Fibroblast of upper back skin (primary cell): Measurements from ENCODE around the gene NPAS1.
"Not testable (repeated sequence)": the region's sequence is repeated elsewhere in the genome, so short reads cannot be mapped to it uniquely, and the experiment has no call there.

Source experiments
- DNase-seq: peaks from one replicate; pipeline ENCODE4 v3.0.0-alpha.2; 2013

The NPAS1 gene

DNA sequence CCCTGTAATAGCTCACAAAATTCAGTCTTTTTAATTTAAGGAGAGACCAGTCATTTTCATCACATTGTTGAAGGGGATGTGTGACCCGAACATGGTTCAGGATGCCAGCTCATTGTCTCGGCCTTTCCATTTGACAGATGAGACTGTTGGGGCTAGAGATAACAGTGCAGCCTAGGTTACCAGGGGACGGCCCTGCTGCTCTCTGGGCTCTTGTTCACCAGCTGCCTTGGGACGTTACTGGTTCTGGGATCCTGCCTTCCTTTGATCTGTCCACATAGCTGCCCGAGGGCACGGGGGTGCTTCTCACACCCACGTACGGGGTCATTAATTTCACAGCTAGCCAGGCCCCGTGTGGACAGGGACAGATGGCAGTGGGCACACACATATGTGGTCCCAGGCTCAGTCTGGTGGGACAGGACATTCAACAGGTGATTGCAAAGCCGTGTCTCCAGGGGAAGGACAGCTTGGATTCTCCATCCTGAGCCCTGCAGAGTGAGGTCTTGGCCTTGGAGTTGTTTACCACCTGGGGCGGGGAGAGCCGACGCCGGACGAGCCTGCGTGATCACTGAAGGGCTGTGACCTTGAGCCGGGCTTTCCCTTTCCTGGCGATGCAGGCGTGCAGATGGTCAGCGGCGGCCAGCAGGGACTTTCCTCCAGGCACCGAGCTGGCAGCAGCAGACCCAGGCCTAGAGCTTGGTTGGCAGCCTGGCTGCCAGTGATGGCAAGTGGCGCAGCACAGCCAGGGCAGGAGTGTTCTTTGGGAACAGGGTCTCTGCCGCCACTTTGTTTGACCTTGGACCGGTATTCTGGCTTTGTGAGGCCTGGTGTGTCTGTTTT, 26.7 kb upstream of the NPAS1 start:
- no peak for DNase-seq

DNA sequence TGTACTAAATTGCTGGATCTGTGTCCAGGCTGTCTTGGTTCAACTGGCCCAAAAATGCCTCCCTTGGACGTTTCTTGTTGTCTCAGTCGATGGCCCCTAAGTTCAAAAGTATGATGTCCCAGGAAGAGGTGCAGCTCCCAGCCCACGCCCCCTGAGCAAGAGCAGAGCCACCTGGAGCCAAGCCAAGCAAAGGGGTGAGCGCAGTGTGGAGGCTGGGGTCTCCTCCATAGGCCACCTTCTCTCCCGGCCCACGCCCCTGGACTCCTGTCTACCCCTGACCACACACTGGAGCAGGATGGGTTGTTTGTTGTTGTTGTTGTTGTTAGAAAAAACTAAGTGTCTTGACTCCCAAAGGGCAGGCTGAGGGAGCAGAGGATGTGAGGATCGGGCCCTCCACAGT, 26.0 kb upstream of the NPAS1 start:
- no peak for DNase-seq

DNA sequence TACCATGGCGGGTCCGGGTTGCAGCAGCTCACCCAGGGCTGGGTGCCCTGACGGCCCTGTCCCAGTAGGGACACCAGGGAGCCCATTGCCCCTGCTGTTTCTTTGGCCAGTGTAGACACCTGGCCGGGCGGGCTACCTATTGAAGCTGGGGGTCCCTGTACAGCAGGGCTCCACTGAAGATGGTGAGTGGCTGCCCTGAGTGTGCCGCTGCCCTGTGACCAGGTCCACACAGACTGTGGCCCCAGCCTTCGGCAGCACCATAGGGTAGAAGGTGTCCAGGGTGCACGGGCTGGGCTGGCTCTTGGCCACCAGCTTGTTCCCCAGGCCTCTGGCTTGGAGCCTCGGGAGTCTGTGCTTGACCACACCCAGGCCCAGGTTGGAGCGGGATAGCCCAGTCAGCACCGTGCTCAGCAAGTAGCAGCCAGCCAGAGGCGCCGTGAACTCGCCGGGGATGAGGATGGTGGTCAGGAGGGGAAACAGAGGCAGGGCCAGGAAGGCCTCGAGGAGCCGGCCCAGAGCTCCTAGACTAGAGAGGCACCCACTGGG, 25.4 kb upstream of the NPAS1 start:
- no peak for DNase-seq

DNA sequence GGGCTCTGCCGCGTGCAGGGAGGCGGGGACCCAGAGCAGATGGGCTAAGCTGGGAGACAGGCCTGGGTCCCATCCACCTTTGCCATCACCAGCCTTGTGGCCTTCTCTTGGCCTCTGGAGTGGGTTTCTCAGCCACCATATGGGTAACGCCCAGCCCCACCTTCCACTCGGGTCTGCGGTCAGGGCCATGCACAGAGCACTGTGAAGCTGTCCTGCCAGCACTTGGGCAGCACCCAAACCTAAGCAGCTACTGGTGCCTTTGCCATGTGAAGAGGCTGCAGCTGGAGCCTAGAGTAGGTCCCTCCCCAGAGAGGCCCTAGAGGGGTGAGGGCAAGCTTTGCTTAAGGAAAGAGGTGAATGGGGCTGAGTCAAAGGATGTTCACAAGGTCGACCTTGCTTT, 24.1 kb upstream of the NPAS1 start:
- DNase-seq: no peak

DNA sequence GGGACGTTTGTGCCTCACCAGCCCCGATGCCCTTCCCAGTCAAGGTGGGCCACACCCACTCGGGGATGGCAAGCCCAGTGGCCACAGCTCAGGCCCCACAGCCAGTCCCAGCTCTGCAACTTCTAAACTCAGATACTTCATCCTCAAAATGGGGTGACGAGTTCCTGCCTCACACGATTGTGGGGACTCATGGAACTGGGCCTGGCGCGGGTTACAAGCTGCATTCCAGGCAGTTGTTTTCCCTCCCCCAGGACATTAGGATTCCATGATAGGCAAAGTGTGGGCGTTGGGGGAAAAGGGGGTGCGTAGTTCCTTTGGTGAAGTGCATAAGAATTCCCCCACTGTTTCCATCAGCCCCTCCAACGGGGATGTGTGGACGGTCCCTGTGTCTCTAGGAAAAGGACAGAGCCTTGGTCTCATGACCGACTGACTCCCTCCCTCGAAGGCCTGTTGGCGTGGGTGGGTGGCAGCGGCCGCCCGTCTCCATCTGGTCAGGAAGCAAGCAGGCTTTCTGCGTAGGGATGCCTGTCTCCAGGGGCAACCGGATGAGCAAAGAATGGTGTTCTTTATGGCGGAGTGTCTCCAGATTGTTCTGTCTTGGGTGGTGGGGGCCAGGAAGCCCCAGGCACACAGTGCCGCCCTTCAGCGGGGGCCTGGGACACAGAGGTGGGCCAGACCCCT, 21.1 kb upstream of the NPAS1 start:
- no peak for DNase-seq

DNA sequence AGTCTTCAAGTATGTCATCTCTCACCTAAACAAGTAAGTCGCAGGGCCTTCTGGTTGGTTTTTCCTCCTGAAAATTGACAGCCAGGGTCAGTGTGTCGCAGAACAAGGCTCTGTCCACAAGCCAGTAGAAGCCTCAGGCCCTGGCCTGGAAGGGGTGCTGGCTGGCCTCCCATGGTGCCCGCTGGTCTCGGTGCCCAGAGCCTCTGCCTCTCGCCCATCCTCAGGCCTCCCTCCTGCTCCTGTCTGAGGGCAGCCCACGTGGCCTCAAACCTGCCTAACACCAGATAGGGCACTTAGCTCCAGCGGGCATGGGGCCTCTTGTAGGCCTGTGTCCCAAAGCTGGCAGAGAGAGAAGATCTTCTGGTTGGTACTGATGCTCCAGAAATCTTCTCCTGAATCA, 20.3 kb upstream of the NPAS1 start:
- DNase-seq: no peak

DNA sequence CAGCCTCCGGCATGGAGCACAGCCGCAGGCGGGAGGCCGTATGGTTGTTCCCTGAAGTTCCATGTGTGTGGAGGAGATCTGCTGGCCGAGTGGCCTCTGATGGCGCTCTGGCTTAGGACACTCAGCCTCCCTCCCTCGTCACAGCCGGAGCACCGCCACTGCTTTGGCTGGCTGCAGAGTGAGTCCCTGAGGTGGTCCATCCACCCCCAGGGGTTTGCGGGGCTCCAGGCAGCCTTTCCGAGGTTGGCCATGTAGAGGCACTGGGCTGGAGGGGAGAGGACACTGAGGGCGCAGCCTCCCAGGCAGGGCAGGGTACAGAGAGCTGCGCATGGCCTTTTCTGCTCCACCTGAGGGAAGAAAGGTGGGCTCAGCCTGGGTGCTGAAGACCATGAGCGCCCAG, 19.8 kb upstream of the NPAS1 start:
- no peak for DNase-seq

DNA sequence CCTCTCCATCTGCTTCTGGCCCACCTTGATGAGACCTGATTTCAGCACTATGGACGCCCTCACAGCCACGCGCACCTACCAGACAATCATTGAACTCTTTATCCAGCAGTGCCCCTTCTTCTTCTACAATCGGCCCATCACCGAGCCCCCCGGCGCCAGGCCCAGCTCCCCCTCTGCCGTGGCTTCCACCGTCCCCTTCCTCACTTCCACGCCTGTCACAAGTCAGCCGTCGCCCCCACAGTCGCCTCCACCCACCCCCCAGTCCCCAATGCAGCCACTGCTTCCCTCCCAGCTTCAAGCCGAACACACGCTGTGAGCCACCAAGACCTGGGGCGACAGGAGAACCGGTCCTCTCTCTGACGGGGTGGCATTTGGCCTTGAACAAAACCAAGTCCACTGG, 19.3 kb upstream of the NPAS1 start:
- DNase-seq: no peak

DNA sequence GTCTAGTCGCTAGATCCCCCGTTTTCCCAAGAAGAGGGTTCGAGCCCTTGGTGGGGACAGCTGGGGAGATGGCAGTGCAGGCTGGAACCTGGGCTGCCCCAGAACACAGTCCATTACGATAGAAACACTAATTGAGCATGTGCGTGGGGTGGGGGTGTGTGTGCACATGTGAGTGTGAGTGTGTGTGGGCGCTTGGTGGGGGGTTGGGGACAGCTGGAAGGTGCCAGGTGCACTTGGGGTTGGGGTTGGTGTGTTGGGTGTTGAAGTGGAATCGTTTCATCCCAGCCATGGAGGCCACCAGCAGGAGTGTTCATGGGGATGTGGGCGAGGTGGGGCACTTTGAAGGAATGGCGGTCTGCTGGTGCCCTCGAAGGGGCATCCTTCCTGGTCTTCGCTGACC, 18.1 kb upstream of the NPAS1 start:
- no peak for DNase-seq

DNA sequence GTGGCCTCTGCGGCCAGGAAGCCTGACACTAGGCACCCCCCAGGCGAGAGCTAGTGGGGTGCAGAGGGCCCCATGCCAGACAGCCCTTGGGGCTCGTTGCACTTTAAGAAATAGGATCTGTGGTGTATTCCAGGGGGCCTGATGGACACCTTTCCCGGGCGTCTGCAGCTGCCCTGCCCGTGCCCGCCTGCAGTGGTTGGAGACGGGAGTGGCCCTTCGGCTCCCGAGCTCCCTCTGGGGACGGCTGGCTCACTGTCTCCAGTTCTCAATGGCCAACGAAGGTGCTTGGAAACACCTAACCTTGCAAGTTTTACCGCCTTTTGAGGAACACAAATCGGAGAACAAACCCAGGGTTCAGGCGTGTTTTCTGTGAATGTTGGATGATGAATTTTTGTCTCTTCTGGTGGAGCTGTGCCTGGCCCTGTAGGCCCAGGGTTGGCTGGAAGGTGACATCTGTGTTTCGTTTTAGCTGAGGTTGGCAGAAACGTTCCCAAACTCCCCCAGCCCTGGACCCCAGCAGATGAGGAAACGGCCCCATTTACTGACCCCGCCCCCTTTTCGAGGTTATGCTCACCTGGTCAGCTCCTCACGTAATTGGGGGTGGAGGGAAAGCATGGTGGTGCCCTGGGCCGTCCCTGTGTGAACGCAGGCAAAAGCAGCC, 17.4 kb upstream of the NPAS1 start:
- DNase-seq: no peak

DNA sequence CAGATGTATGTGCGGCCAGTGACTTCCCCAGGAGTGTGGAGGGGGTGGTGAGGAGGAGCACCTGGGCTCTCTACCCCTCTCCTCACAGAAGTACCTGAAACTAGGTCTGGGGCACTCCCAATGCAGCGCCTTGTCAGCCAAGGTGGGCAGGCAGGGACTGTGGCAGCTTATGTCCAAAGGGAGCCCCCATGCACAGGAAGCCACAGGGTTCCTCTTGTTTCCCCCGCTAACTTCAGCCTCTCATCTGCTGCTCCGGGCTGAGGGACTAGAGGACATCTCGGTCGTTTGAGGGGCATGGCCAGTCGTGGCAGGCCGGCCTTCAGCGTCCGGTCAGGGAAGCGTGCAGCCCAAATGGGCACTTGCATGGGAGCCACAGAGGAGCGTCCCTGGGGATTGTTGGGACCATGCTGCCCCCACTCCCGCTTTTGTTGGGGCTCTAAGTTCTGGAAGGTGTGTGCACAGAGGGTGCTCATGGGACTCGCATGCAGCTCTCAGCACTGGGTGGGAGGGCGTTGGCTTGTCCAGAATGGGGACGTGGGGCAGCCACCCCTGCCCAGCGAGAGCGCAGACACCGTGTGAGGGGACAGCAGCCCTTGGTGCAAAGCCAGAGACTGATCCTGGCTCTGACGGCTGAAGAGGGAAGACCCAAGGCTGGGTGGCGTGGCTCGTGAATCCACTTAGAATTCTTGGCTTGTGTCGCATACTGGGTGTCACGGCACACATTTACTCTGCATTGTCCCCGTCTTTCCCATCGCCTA, 16.6 kb upstream of the NPAS1 start:
- no peak for DNase-seq

DNA sequence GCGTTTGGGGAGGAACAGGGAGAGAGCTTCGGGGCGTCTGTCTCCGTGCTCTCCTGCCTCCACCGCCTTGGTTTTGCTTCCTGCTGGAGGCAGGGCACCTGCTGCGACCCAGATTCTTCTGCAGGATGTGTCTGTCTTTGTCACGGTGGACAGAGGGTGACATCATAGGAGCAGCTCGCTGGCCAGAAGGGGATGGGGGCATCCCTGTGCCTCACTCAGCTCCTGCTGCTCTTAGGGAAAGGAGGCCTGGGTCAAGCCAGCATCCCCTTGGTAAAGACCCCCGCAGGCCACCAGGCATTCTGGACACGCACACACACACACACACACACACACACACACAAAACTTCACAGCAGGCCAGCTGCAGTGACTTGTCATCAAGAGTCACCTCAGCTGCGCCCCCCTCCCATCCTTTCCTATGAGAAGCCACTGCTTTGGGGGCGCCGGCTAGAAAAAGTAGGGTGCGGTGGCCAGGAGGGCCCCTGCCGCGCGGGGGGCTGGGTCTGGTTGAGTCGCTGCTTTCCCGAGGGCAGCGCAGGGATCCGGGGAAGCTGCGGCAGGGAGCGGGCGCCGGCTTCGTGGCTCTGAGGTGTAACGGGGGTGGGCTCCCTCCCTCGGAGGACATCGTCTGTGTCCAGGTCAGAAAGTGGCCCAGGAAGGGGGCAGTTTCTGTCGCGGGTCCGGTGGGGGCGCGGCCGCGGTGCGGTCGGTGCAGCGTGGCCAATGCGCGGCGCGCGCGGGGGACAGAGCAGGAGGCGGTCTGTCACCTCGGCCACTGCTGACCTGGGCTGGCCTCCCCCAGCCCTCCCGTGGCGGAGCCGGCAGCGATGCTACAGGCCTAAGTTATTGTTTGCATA, 15.8 kb upstream of the NPAS1 start:
- no peak for DNase-seq

DNA sequence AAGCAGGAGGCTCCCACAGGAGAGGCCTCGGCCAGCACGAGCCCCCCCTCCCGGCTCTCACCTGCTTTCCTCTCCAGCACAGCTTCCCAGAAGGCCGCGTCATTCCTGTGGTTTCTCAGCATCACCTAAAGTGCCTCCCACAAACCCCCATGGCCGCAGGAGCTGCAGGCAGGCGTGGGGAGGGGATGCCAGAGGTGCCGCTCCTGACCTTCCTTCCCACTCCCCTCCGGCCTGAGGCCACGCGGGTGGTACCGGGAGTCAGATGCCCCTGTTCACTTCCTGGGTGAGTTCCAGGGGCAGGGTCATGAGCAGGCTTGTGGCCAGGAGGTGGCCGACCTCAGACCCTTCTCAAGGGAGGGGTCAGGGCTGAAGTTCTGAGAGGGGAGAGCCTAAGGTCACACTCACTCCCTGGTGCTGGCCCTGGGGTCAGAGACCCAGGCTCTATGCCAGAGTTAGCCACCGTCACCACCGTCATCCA, 14.4 kb upstream of the NPAS1 start:
- peak; percentile 9 for DNase-seq

DNA sequence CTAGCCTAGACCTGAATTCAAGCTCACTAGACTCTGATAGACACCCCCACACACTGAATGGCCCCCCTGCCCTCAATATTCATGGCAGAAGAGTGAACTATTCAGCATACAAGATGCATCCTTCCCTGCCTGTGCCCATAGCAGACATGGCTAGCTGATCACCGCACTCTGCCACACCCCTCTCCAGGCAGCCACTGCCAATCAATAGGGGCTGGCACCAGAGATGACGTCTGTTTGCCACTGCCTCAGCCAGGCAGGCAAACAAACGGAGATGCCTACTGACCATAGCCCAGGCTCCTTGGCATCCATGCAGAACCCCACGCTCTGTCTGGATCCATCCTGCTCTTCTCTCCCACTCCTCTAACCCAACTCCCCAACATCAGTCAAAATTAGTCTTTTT, 13.8 kb upstream of the NPAS1 start:
- DNase-seq: no peak

DNA sequence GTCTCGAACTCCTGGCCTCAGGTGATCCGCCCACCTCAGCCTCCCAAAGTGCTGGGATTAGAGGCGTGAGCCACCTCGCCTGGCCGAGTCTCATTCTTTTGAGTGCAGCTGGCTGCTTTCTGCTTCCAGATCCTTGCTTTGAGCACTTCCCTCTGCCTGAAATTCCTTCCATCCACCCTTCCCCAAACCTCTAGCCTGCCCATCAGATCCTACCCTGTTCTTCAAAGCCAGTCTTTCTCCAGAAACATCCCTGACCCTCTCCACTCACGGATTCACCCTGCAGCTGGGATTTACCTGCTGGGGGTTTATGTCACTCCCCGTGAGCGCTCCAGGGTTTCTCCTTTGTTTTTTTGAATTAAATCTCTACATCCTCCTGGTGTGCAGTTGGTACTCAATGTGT, 13.1 kb upstream of the NPAS1 start:
- no peak for DNase-seq

DNA sequence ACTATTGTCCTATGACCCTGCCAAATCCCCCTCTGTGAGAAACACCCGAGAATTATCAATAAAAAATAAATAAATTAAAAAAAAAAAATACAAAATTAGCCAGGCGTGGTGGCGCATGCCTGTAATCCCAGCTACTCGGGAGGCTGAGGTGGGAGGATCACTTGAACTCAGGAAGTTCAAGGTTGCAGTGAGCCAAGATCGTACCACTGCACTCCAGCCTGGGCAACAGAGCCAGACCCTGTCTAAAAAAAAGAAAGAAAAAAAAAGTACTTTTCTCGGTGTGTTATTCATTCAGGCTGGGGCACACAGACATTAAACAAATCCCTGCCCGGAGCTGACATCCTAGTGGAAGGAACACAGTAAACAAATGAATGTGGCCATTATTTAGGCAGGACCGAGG, 9.1 kb upstream of the NPAS1 start:
- not testable (repeated sequence) for DNase-seq

DNA sequence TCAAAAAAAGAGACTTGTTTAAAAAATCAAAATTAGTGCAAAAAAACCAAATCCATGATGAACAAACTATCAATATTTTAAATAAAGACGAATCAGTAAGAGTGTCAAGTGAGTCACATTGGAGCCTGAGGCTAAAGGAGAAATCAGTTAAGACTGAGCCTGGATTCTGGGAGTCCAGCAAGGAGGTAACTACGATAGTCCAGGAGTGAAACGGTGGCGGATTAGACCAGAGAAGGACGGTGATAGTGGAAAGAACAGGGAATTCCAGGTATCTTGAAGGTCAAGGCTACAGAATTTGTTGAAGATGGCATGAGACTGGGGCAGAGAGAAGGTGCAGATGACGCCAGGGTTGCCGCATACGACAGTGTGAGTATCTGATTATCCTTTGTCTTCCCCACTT, 7.0 kb upstream of the NPAS1 start:
- no peak for DNase-seq

DNA sequence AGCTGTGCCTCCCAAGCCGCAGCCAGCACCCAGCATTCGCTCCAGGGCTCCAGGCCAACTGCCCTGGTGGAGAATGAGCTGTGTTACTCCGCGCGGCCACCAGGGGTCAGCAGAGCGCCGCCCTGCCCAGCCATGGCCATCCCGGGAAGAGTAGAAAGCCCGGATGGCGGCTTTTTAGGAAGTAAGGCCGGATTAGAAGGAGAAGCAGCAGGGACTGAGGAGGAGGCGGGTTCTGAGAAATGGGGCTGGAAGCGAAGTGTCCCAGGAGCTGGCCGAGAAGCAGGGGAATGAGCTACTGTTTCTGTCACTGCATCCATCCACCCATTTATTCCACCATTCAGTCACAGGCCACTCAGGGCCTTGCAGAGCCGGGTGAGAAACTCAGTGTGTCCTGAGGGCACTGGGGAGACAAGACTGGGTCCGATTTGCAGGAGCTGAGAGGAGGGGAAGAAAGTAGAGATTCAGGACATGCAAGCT, 6.6 kb upstream of the NPAS1 start:
- peak; percentile 70 for DNase-seq

DNA sequence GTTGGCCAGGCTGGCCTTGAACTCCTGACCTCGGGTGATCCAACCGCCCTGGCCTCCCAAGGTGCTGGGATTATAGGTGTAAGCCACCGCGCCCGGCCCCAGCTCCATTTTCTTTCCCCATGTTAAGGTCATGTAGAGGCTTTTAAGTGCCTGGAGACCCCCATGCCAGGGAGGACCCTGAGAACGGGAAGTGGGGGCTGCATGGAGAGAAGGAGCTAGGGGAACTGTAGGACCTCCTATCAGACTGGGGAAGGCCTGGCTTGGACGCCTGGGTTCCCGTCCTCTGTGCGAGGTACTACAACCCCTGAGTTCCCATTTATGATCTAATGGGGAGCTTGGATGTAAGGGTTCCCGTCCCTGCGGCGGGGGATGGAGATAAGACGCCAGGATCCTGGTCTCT, 714 bp upstream of the NPAS1 start:
- no peak for DNase-seq

DNA sequence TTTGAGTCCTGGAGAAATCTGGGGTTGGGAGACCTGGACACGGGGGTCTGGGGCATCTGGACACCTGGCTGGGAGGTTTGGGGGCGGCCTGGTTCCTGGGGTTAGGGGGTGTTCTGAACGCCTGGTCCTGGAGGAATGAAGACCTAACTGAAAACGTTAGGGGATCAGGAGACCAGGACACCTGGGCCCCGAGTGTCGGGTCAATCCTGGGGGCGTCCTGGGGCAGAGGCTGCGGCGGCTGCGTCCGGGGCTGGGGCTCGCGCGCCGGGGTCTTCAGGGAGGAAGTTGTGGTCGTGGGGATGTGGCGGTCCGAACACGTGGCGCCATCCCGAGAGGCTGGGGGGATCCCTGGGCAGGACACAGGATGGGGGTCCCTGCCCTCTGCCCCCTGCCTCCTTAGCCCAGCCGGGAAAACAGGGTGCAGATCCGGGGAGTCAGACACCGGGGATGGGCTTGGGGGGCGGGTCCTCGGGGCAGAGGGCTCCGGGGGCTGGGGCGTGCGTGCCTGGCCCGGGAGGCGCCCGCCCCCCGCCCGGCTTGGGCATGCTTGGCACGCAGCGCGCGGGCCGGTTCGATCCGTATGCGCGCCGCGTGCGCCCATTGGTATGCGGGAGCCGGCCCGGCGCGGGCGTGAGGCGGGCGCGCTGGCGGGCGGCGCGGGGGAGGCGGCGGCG, 632 bp downstream of the NPAS1 start:
- DNase-seq: no peak

DNA sequence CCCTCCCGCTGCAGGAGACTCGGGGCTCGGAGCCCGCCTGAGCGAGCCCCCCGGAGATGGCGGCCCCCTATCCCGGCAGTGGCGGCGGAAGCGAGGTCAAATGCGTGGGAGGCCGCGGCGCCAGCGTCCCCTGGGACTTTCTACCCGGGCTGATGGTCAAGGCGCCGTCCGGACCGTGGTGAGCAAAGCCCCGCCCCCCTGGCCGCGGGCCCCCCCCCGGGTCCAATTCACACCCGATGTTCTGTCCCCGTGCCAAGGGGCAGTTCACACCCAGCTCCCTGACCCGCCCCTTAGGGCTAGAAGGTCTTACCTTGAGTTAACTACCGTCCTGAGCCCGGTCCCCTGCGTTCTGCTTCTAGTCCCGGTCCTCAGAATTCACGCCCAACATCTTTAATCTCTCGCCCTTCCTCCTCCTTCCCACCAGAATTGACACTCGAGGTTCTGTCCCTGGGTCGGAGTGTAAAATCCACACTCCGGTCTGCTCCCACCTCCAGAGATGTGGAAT, 1.4 kb downstream of the NPAS1 start:
- no peak for DNase-seq
